ENCODE measurements around the gene RNF25.

DNA sequence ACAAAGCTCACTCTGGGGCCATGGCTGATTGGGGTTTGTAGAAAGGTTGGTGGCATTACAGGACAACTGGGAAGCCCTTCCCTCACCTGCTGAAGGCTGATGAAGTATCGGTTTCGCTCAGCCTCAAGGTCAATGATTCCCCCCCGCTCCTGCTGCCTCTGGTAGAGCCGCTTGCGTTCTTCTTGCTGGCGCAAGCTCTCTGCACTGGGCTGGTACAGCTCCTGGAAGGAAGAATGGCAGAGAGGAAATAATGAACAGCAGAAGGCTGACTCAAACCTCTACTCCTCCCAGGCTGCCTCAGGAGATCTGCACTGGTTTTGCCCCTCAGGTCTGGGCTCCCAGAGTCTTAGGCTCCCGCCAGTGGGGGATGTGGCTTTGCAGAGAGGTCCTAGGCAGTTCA lies 7.1 kb downstream of the RNF25 start:
- TF ChIP-seq POLR2AphosphoS5 (IDR thresholded peaks at IDR 0.05; ENCODE audit: low read depth, low read length) (no peak), FOXP2 (optimal IDR thresholded peaks at IDR 0.05; ENCODE audit: borderline replicate concordance, extremely low read depth, extremely low read length, insufficient read depth) (no peak), TAF1 (IDR thresholded peaks at IDR 0.05; ENCODE audit: borderline replicate concordance, insufficient read depth, low read length) (no peak)
